HEK293T (cell line): ENCODE measurements around the gene GLG1.

ENCODE experiments used
- CTCF ChIA-PET: fragments of 350-600 bp; formaldehyde crosslinking; extraction: SDS; loops from one replicate; lab custom pipeline; 2021; ENCODE audit warnings: antibody characterized with exemption, inconsistent platforms; lab: Yijun Ruan, JAX
- POLR2A ChIA-PET: fragments of 350-600 bp; formaldehyde crosslinking; extraction: SDS; loops from one replicate; lab custom pipeline; 2020; ENCODE audit warnings: antibody characterized with exemption, inconsistent platforms; lab: Yijun Ruan, JAX
- DNase-seq: peaks from one replicate; pipeline ENCODE4 v3.0.0; 2012; ENCODE audit warnings: mixed read lengths; ENCODE audit errors: extremely low spot score
- ARNT ChIP-seq: fragments of 450-650 bp; IDR thresholded peaks from 2 replicates; pipeline ENCODE4 v1.6.1; 2017; ENCODE audit warnings: mild to moderate bottlenecking
- BHLHE40 ChIP-seq: fragments of 450-650 bp; IDR thresholded peaks from 2 replicates; pipeline ENCODE4 v1.6.1; 2016; ENCODE audit warnings: mild to moderate bottlenecking, moderate library complexity, borderline replicate concordance
- CTBP1 ChIP-seq: fragments of 450-650 bp; IDR thresholded peaks from 2 replicates; pipeline ENCODE4 v1.6.1; 2016; ENCODE audit warnings: borderline replicate concordance
- ELF4 ChIP-seq: fragments of 450-650 bp; IDR thresholded peaks from 2 replicates; pipeline ENCODE4 v1.6.1; 2017; ENCODE audit warnings: antibody characterized with exemption
- FOXA1 ChIP-seq: fragments of 450-650 bp; IDR thresholded peaks from 2 replicates; pipeline ENCODE4 v1.6.1; 2016; ENCODE audit warnings: mild to moderate bottlenecking
- FOXK2 ChIP-seq: fragments of 450-650 bp; IDR thresholded peaks from 2 replicates; pipeline ENCODE4 v1.6.1; 2016; ENCODE audit warnings: mild to moderate bottlenecking
- FOXM1 ChIP-seq: fragments of 450-650 bp; IDR thresholded peaks from 2 replicates; pipeline ENCODE4 v1.6.1; 2017; ENCODE audit warnings: mild to moderate bottlenecking, borderline replicate concordance
- HDGF ChIP-seq: fragments of 450-650 bp; IDR thresholded peaks from 2 replicates; pipeline ENCODE4 v1.6.1; 2017; ENCODE audit warnings: antibody characterized with exemption, borderline replicate concordance
- L3MBTL2 ChIP-seq: fragments of 450-650 bp; conservative IDR thresholded peaks from 2 replicates; pipeline ENCODE4 v1.6.1; 2016; ENCODE audit warnings: mild to moderate bottlenecking
- LEF1 ChIP-seq: fragments of 450-650 bp; IDR thresholded peaks from 2 replicates; pipeline ENCODE4 v1.6.1; 2017; ENCODE audit warnings: mild to moderate bottlenecking, borderline replicate concordance
- NFRKB ChIP-seq: fragments of 450-650 bp; IDR thresholded peaks from 2 replicates; pipeline ENCODE4 v1.6.1; 2016; ENCODE audit warnings: mild to moderate bottlenecking, moderate library complexity
- PKNOX1 ChIP-seq: fragments of 450-650 bp; IDR thresholded peaks from 2 replicates; pipeline ENCODE4 v1.6.1; 2016
- SP1 ChIP-seq: fragments of 450-650 bp; IDR thresholded peaks from 2 replicates; pipeline ENCODE4 v1.6.1; 2017
- SUZ12 ChIP-seq: fragments of 450-650 bp; IDR thresholded peaks from 2 replicates; pipeline ENCODE4 v1.6.1; 2016; ENCODE audit warnings: mild to moderate bottlenecking
- TARDBP ChIP-seq: fragments of 450-650 bp; IDR thresholded peaks from 2 replicates; pipeline ENCODE4 v1.6.1; 2016
- ZNF384 ChIP-seq: fragments of 450-650 bp; IDR thresholded peaks from 2 replicates; pipeline ENCODE4 v1.6.1; 2016

Gene GLG1

GRCh38 chr16:74574146-74574545, 32.8 kb downstream of the GLG1 start:
- CTCF ChIA-PET: no interaction called here
- no peak for DNase-seq
- TF ChIP-seq BHLHE40 (no peak), FOXK2 (no peak), SUZ12 (no peak), SP1 (no peak), FOXM1 (no peak), HDGF (no peak), LEF1 (no peak), PKNOX1 (no peak), TARDBP (no peak), ZNF384 (no peak), L3MBTL2 (no peak)
- POLR2A ChIA-PET: interaction anchor here (1.2 kb wide), 1 partner anchor 32 kb away, joined by 4 read pairs; the partner anchor contains the start of gene GLG1

GRCh38 chr16:74573622-74574021, 33.3 kb downstream of the GLG1 start:
- CTCF ChIA-PET: no interaction called here
- POLR2A ChIA-PET: interaction anchor here (1.2 kb wide), 1 partner anchor 32 kb away, joined by 4 read pairs; the partner anchor contains the start of gene GLG1
- DNase-seq: no peak
- TF ChIP-seq NFRKB (no peak), ZNF384 (0 out of 2 replicates have a peak, but pooled peaks have one; percentile 34)

- TF ChIP-seq TARDBP (no peak), ELF4 (no peak), FOXA1 (no peak), BHLHE40 (no peak), ZNF384 (no peak), FOXM1 (no peak), PKNOX1 (no peak), LEF1 (no peak), CTBP1 (no peak), SP1 (no peak), HDGF (no peak), L3MBTL2 (no peak), FOXK2 (no peak), NFRKB (no peak), SUZ12 (no peak), ARNT (no peak)
- CTCF ChIA-PET: no interaction called here
- DNase-seq: no peak
- POLR2A ChIA-PET: no interaction called here
These were observed 36.3 kb downstream of the GLG1 start for GRCh38 chr16:74570412-74571301.

GRCh38 chr16:74568961-74569631, 37.8 kb downstream of the GLG1 start:
- POLR2A ChIA-PET: no interaction called here
- TF ChIP-seq NFRKB (no peak), ARNT (no peak), FOXK2 (no peak), FOXA1 (no peak), HDGF (no peak), CTBP1 (no peak), L3MBTL2 (no peak), LEF1 (no peak), BHLHE40 (no peak), FOXM1 (no peak)
- DNase-seq: no peak
- CTCF ChIA-PET: no interaction called here

GRCh38 chr16:74567901-74568300, 39.0 kb downstream of the GLG1 start:
- DNase-seq: no peak
- ChIA-PET CTCF (no interaction called here), POLR2A (interaction anchor here (1.3 kb wide), 1 partner anchor 39 kb away, joined by 5 read pairs; the partner anchor contains the start of gene GLG1)
- TF ChIP-seq TARDBP (no peak), NFRKB (no peak), L3MBTL2 (no peak), FOXA1 (no peak), CTBP1 (no peak), FOXK2 (no peak), HDGF (no peak)

GRCh38 chr16:74565378-74565777, 41.5 kb downstream of the GLG1 start:
- peak; percentile 44; the same call in 1 of the 2 replicates for TF ChIP-seq PKNOX1
- no peak for TF ChIP-seq HDGF
- TF ChIP-seq SP1: no peak
- TF ChIP-seq CTBP1: no peak
- TF ChIP-seq LEF1: no peak
- ChIA-PET POLR2A (no interaction called here), CTCF (no interaction called here)
- DNase-seq: peak; percentile 17
